ENCODE results near the gene LRRN4CL.

Gene LRRN4CL

GRCh38 chr11:62645946-62646824 lies 43.1 kb downstream of the LRRN4CL start, which contains the start of gene GANAB:
GANAB (minus strand) TSS chr11:62646613; CDS start chr11:62646599, 14 bp downstream.
- peak; percentile 99 for DNase-seq

GRCh38 chr11:62645671-62645945 lies 43.7 kb downstream of the LRRN4CL start:
- no peak for DNase-seq

GRCh38 chr11:62644220-62644619 lies 45.1 kb downstream of the LRRN4CL start:
- DNase-seq = no peak
